Fibroblast of pulmonary artery (primary cell): Measurements from ENCODE around the gene KCTD17.
"Not testable (repeated sequence)": the region's sequence is repeated elsewhere in the genome, so short reads cannot be mapped to it uniquely, and the experiment has no call there.

Experiments
- DNase-seq: peaks from one replicate; pipeline ENCODE4 v3.0.0-alpha.2; 2010; ENCODE audit warnings: low read depth
- H3K4me3 ChIP-seq: replicated peaks from 2 replicates; pipeline ENCODE4 v1.5.1; 2011; ENCODE audit warnings: low read depth, mild to moderate bottlenecking, control low read depth, low read length, moderate library complexity
- TF ChIP-seq, protein P1 (sequence below): IDR thresholded peaks from 2 replicates; pipeline ENCODE4 v1.5.1; 2011; ENCODE audit warnings: mild to moderate bottlenecking, control low read depth, low read length, inconsistent platforms; ENCODE audit errors: missing control alignments

The KCTD17 gene

GRCh38 chr22:37065961-37066360 lies 14.4 kb downstream of the KCTD17 start:
- H3K4me3 ChIP-seq: no peak overlapping the region
- no peak for DNase-seq
- TF ChIP-seq, protein P1, sequence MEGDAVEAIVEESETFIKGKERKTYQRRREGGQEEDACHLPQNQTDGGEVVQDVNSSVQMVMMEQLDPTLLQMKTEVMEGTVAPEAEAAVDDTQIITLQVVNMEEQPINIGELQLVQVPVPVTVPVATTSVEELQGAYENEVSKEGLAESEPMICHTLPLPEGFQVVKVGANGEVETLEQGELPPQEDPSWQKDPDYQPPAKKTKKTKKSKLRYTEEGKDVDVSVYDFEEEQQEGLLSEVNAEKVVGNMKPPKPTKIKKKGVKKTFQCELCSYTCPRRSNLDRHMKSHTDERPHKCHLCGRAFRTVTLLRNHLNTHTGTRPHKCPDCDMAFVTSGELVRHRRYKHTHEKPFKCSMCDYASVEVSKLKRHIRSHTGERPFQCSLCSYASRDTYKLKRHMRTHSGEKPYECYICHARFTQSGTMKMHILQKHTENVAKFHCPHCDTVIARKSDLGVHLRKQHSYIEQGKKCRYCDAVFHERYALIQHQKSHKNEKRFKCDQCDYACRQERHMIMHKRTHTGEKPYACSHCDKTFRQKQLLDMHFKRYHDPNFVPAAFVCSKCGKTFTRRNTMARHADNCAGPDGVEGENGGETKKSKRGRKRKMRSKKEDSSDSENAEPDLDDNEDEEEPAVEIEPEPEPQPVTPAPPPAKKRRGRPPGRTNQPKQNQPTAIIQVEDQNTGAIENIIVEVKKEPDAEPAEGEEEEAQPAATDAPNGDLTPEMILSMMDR: no peak

DNA sequence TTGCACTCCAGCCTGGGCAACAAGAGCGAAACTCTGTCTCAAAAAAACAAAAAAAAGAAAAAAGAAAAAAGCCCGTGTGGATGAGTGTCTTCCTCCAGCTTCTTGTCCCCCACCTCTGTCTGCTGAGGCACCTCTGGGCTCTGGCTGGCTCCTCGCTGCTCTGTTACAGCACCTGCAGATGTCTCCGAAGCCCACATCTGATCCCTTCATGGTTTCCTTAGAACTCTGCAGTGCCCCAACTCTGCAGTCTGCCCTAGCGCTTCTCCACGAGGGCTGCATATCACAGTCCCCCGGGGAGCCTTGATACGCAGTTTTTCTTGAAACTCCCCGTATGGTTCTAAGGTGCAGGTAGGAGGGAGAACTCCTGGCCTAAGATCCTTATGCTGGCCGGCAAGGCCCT lies 15.9 kb downstream of the KCTD17 start:
- TF ChIP-seq, protein P1: no peak
- no peak for DNase-seq
- H3K4me3 ChIP-seq: no peak overlapping the region

DNA sequence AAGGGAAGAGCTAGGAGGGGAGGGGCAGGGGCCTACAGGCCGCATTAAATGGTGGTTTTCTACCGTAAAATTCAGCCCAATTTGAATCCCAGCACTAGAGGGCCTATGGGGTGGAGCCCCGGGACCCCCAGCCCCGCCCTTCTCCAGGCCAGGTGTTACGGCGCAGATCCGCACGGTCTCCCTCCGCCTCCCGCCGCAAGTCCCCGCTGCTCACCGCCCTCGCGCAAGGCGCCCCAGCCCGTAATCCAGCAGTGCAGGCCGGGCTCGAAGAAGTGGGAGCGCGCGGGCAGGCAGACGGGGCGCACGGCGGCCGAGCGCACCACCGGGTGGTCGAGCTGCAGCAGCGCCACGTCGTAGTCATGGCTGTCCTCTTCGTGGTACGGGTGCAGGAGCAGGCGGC lies 17.3 kb downstream of the KCTD17 start:
- TF ChIP-seq, protein P1: no peak
- DNase-seq: no peak
- no peak overlapping the region for H3K4me3 ChIP-seq

- no peak overlapping the region for H3K4me3 ChIP-seq
- no peak for DNase-seq
Observed at GRCh38 chr22:37069319-37069718, 17.8 kb downstream of the KCTD17 start.

GRCh38 chr22:37069719-37070118 lies 18.2 kb downstream of the KCTD17 start:
- H3K4me3 ChIP-seq: no peak overlapping the region
- no peak for DNase-seq
- TF ChIP-seq, protein P1: no peak

More at GRCh38 chr22:37069319-37069718, 17.8 kb downstream of the KCTD17 start:
- TF ChIP-seq, protein P1: no peak

DNA sequence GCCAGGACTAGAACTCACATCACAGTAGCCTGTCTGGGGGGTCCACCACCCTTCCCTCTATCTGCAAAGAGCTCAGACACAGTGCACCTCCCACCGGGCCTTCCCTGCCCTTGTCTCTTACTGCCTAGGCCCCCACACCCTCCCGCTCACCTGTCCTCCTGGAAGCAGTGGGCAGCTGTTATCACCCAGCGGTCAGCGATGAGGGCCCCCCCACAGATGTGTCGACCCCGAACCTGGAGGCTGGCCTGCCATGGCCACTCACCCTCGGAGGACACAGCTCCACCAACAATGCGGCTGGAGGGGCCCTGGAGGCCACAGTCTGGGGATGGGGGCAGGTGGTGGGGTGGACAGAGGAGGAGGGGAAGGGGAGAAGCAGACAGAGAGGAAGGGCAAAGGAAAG lies 18.8 kb downstream of the KCTD17 start:
- H3K4me3 ChIP-seq: no peak overlapping the region
- TF ChIP-seq, protein P1: no peak
- DNase-seq: no peak

DNA sequence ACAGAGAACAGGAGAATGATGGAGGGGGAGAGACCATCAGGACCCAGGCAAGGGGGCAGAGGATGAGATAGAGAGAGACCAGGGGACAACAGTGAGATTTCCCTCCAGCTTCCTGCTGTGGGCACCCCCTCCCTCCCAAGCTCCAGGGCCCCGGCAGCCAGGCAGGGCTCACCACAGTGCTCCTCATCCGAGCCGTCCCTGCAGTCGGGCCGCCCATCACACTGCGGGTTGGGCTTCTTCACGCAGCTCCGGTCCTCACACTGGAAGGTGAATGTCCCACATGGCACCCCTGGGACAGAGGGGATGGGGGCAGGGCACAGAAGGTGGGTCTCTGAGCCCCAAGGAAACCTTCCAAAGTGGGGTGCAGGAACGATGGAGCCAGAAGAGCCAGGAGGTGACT lies 19.2 kb downstream of the KCTD17 start:
- TF ChIP-seq, protein P1: no peak
- DNase-seq: no peak
- H3K4me3 ChIP-seq: no peak overlapping the region

- not testable (repeated sequence) for H3K4me3 ChIP-seq, DNase-seq
Observed at GRCh38 chr22:37071850-37072592, 20.5 kb downstream of the KCTD17 start.
